ENCODE data around the gene SORCS2. TPM values are rescaled to one million over a fixed set of nuclear protein-coding genes. Genes with fewer than 3 reads are reported as not detected.

Gene SORCS2
- total RNA-seq, 6 experiments from 2014 or later, result 0.18 to 6.2 (median 3.1) TPM

DNA sequence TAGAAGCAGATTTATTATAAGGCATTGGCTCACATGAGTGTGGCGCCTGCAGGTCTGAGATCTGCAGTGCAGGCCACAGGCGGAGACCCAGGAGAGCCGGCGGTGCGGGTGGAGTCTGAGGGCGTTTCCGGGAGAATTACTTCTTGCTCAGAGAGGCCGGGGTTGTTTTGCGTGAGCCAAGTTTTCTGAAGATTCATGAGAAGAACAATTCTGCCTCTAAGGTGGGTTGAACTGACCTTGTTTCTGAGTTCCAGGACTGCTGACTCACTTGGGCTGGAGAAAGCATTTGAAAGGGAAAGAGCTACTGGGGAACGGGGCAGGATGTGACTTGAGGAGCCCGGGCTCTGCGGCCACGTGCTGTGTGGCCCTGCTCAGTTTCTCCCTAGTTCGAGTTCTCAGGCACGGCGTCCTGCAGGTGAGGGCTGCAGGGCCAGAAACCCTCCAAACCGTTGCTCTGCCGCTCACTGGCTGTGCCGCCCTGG is 36.7 kb upstream of the SORCS2 start:
- ATAC-seq (no peak), DNase-seq (no peak)
- Histone ChIP-seq H3K27ac (no peak overlapping the region), H3K4me3 (no peak overlapping the region), H3K4me1 (peaks cover 0 to 9% (median 0%) of the 10 kb centered on the region in 4 donors), H3K27me3 (no peaks in the 10 kb centered on the region), H3K9me3 (no peaks in the 10 kb centered on the region), H3K36me3 (no peaks in the 10 kb centered on the region)
- TF ChIP-seq, protein P1, sequence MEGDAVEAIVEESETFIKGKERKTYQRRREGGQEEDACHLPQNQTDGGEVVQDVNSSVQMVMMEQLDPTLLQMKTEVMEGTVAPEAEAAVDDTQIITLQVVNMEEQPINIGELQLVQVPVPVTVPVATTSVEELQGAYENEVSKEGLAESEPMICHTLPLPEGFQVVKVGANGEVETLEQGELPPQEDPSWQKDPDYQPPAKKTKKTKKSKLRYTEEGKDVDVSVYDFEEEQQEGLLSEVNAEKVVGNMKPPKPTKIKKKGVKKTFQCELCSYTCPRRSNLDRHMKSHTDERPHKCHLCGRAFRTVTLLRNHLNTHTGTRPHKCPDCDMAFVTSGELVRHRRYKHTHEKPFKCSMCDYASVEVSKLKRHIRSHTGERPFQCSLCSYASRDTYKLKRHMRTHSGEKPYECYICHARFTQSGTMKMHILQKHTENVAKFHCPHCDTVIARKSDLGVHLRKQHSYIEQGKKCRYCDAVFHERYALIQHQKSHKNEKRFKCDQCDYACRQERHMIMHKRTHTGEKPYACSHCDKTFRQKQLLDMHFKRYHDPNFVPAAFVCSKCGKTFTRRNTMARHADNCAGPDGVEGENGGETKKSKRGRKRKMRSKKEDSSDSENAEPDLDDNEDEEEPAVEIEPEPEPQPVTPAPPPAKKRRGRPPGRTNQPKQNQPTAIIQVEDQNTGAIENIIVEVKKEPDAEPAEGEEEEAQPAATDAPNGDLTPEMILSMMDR (IDR thresholded peaks at IDR 0.05), result no peak
- no peak for TF ChIP-seq POLR2A (IDR thresholded peaks at IDR 0.05)
- intact Hi-C loops (cut with DNase I), result no loop called here
- WGBS (ENCODE audit: insufficient coverage, low coverage, low lambda C conversion rate, missing lambda C conversion rate), result 29% methylated on average over 4 of the region's 19 CpGs

DNA sequence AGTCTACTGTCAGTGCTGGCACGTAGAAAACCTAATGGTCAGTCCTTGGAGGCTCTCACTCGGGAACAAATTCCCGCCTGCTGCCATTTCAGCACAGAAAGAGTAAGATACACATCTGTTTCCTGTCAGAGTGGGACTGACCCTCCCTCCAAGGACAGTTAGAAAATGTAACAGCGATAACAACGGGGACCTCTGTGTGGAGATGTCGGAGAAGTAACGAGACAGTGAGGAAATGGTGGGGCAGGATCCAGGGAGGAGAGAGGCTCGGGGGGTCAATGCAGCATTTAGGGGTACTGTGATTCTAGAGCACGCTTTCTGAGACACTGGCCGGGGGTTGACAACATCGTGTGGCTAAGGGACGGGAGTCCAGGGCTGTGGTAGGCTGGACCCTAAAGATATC is 36.0 kb upstream of the SORCS2 start:
- WGBS (ENCODE audit: insufficient coverage, low coverage, low lambda C conversion rate, missing lambda C conversion rate), result 57% methylated on average over 10 of the region's 12 CpGs
- no peak for TF ChIP-seq POLR2A (IDR thresholded peaks at IDR 0.05)
- TF ChIP-seq, protein P1 (IDR thresholded peaks at IDR 0.05), result no peak

DNA sequence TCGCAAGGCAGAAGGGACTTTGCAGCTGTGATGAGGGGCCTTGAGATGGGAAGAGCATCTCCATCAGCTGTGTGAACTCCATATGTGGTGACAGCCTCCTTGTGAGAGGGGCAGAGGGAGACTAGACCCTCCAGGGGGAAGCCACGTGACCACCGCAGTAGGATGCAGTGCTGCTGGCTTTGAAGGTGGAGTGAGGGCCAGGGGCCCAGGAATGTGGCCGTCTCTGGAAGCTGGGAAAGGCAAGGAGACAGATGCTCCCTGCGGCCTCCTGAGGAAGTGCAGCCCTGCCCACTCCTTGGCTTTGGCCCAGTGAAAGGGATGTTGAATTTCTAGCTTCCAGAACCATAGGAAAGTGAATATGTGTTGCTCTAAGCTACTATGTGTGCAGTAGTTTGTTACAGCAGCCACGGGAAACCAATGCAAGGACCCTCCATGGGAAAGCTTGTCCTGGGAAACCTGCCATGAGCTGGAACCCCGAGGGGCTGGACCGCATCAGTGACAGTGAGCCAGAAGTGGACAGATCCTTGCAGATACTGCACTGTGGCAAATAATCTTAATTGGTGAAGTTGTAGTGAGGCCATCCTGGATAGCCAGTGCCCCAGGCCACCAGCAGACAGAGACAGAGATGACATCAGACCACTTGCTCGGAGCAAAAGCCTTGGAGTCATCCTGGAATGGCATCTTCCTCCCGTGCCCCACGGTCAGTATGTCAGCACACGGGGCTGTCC is 35.4 kb upstream of the SORCS2 start:
- TF ChIP-seq POLR2A (IDR thresholded peaks at IDR 0.05), result no peak
- TF ChIP-seq, protein P1 (IDR thresholded peaks at IDR 0.05), result peak; percentile 14 to 45 (median 37)
- peak; percentile 21 to 53 (median 37) for ATAC-seq
- peak in 1 of 3 donors; percentile 36 for DNase-seq
- 49% methylated on average over 4 of the region's 12 CpGs for WGBS (ENCODE audit: insufficient coverage, low coverage, low lambda C conversion rate, missing lambda C conversion rate)
- H3K27me3 ChIP-seq, result no peaks in the 10 kb centered on the region
- intact Hi-C loops (cut with DNase I), result no loop called here
- H3K4me1 ChIP-seq, result peaks cover 0 to 9% (median 0%) of the 10 kb centered on the region in 4 donors
- no peaks in the 10 kb centered on the region for H3K36me3 ChIP-seq
- H3K9me3 ChIP-seq, result no peaks in the 10 kb centered on the region
- no peak overlapping the region for H3K27ac ChIP-seq
- H3K4me3 ChIP-seq, result no peak overlapping the region

More for the DNA sequence above, 36.0 kb upstream of the SORCS2 start:
- Histone ChIP-seq H3K9me3 (no peaks in the 10 kb centered on the region), H3K4me1 (peaks cover 0 to 9% (median 0%) of the 10 kb centered on the region in 4 donors), H3K27ac (no peak overlapping the region), H3K36me3 (no peaks in the 10 kb centered on the region), H3K4me3 (no peak overlapping the region), H3K27me3 (no peaks in the 10 kb centered on the region)
- ATAC-seq, result no peak
- intact Hi-C loops (cut with DNase I), result no loop called here
- peak in 1 of 3 donors; percentile 33 for DNase-seq

DNA sequence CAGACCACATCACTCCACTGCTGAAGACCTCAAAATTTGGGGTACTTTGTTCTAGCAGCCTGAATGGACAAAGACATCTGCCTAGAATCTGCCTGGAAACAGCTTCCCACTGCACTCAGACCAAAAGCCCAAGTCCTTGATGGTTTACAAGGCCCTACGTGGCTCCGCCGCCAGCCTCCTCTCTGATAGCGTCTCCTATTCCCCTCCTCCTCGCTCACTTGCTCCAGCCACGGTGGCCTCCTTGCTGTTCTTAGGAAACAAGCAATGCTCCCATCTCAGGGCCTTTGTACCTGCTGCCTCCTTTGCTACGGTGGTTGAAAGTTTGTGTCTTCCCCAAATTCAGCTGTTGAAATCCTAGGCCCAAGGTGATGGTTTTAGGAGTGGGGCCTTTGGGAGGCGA is 34.7 kb upstream of the SORCS2 start:
- no peak for ATAC-seq
- no peak overlapping the region for H3K27ac ChIP-seq
- intact Hi-C loops (cut with DNase I), result no loop called here
- no peaks in the 10 kb centered on the region for H3K36me3 ChIP-seq
- no peaks in the 10 kb centered on the region for H3K9me3 ChIP-seq
- peaks cover 0 to 9% (median 0%) of the 10 kb centered on the region in 4 donors for H3K4me1 ChIP-seq
- H3K27me3 ChIP-seq, result no peaks in the 10 kb centered on the region
- DNase-seq, result peak in 1 of 3 donors; percentile 31
- TF ChIP-seq POLR2A (IDR thresholded peaks at IDR 0.05), result no peak
- TF ChIP-seq, protein P1 (IDR thresholded peaks at IDR 0.05), result no peak
- WGBS (ENCODE audit: insufficient coverage, low coverage, low lambda C conversion rate, missing lambda C conversion rate), result 74% methylated on average over 3 of the region's 8 CpGs
- no peak overlapping the region for H3K4me3 ChIP-seq

All from right lobe of liver (tissue), 6 donors.